Omental fat pad (tissue), 4 donors: ENCODE results near the gene AKR1C3. TPM values are rescaled to one million over a fixed set of nuclear protein-coding genes. Genes with fewer than 3 reads are reported as not detected.

Experiments used
- ATAC-seq: fragments of 150-250 bp; one replicate; pipeline ENCODE4 v1.9.1; 2016; ENCODE audit warnings: mild to moderate bottlenecking, moderate library complexity; ENCODE audit not compliant: low FRiP score
- DNase-seq: peaks from one replicate; pipeline ENCODE4 v3.0.0-alpha.2; 2019; ENCODE audit warnings: low spot score
- CTCF ChIP-seq, 3 donors: fragments of 450-650 bp; IDR thresholded peaks; one replicate each; pipeline ENCODE4 v1.5.1; 2016 to 2017; ENCODE audit warnings: antibody characterized with exemption in 3 of 3, mild to moderate bottlenecking in 3 of 3, moderate library complexity in 2 of 3
- small RNA-seq: library from RNA; depleted of rRNA; stranded (forward); fragments of <200 nt; gene quantifications from one replicate; pipeline ENCODE3, GENCODE V24; 2016
- total RNA-seq, 4 donors: library from RNA; depleted of rRNA; stranded (reverse); fragments of >200 nt; gene quantifications; one replicate each; pipeline ENCODE4 v1.1.0, GENCODE V29; 2016

Gene AKR1C3
- total RNA-seq, 4 donors from 2014 or later = 71.0 to 147 (median 116) TPM

- TF ChIP-seq CTCF (IDR thresholded peaks at IDR 0.05) = no peak
- DNase-seq (no peak), ATAC-seq (no peak)
Observed at GRCh38 chr10:5146920-5147254, 52.7 kb downstream of the AKR1C3 start.

GRCh38 chr10:5147255-5147980 is 53.2 kb downstream of the AKR1C3 start:
- no peak for TF ChIP-seq CTCF (IDR thresholded peaks at IDR 0.05)
- DNase-seq (no peak), ATAC-seq (no peak)

GRCh38 chr10:5147981-5148677 is 53.9 kb downstream of the AKR1C3 start:
- no peak for TF ChIP-seq CTCF (IDR thresholded peaks at IDR 0.05)
- DNase-seq (no peak), ATAC-seq (no peak)

GRCh38 chr10:5148678-5149032 is 54.4 kb downstream of the AKR1C3 start:
- no peak for TF ChIP-seq CTCF (IDR thresholded peaks at IDR 0.05)
- no peak for DNase-seq
- no peak for ATAC-seq

GRCh38 chr10:5151076-5151475 is 56.9 kb downstream of the AKR1C3 start:
- DNase-seq = no peak
- ATAC-seq = no peak
- no peak for TF ChIP-seq CTCF (IDR thresholded peaks at IDR 0.05)

GRCh38 chr10:5155951-5156350 is 61.7 kb downstream of the AKR1C3 start:
- DNase-seq (no peak), ATAC-seq (no peak)
- TF ChIP-seq CTCF (IDR thresholded peaks at IDR 0.05) = no peak

Small RNA genes within 50 kb of the gene (small RNA-seq; reads per million reads assigned to genes)
- gene RF00096 = not detected

Other genes starting within 250 kb of the AKR1C3 start
- gene AKR1C1, start 131.0 kb upstream of the AKR1C3 start, total RNA-seq = 100 to 1,000 TPM; 107 to 237 (median 129) TPM
- gene AKR1C2, start 90.6 kb upstream of the AKR1C3 start, total RNA-seq = 100 to 1,000 TPM in 3 of 4 donors, 10 to 100 TPM in 1; 51.7 to 269 (median 192) TPM
- 1 to 10 TPM in 1 of 4 donors, not detected in 3; 1.5 TPM for gene AKR1C8, start 90.7 kb downstream of the AKR1C3 start, total RNA-seq
- gene AKR1C4, start 102.4 kb downstream of the AKR1C3 start, total RNA-seq = not detected